GM06990 (cell line): ENCODE results near the gene FAH.
"Not testable (repeated sequence)": the region's sequence is repeated elsewhere in the genome, so short reads cannot be mapped to it uniquely, and the experiment has no call there.

ENCODE experiments used
- DNase-seq: peaks from one replicate; pipeline ENCODE4 v3.0.0-alpha.2; 2011; ENCODE audit not compliant: insufficient read length; ENCODE audit errors: extremely low read depth
- H3K27me3 ChIP-seq: replicated peaks from 2 replicates; pipeline ENCODE4 v1.6.0; 2011; ENCODE audit warnings: low read length; ENCODE audit not compliant: control insufficient read depth, insufficient read depth
- H3K36me3 ChIP-seq: 2 replicates; pipeline ENCODE4 v1.5.1; 2011; ENCODE audit warnings: low read length; ENCODE audit not compliant: control insufficient read depth, insufficient read depth
- H3K4me3 ChIP-seq: replicated peaks from 2 replicates; pipeline ENCODE4 v1.5.1; 2011; ENCODE audit warnings: low read depth, mild to moderate bottlenecking, control low read depth, low read length
- TF ChIP-seq, protein P1 (sequence below): IDR thresholded peaks from 2 replicates; pipeline ENCODE4 v1.5.1; 2011; ENCODE audit warnings: low read length, control low read depth, mild to moderate bottlenecking, inconsistent platforms; ENCODE audit not compliant: insufficient read depth, poor library complexity, severe bottlenecking

FAH gene

DNA sequence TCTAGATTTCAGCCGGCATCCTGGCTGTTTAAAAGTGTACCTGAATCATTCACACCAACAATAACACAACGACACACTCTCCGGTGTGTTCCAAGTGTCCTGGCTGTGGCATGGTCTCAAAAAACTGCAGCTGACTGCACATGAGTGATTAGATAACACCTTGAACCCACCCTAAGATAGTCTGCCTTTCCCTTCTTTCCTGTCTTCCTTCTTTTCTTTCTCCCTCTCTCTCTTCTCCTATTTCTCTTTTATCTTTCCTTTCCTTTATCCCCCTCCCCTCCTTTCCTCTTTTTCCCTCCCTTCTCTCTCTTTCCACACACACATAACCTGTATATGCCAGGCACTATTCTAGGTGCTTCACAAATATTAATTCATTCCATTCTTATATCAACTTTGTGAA, 1.2 kb upstream of the FAH start:
- TF ChIP-seq, protein P1, sequence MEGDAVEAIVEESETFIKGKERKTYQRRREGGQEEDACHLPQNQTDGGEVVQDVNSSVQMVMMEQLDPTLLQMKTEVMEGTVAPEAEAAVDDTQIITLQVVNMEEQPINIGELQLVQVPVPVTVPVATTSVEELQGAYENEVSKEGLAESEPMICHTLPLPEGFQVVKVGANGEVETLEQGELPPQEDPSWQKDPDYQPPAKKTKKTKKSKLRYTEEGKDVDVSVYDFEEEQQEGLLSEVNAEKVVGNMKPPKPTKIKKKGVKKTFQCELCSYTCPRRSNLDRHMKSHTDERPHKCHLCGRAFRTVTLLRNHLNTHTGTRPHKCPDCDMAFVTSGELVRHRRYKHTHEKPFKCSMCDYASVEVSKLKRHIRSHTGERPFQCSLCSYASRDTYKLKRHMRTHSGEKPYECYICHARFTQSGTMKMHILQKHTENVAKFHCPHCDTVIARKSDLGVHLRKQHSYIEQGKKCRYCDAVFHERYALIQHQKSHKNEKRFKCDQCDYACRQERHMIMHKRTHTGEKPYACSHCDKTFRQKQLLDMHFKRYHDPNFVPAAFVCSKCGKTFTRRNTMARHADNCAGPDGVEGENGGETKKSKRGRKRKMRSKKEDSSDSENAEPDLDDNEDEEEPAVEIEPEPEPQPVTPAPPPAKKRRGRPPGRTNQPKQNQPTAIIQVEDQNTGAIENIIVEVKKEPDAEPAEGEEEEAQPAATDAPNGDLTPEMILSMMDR, result no peak
- H3K36me3 ChIP-seq, result no peaks in the 10 kb centered on the region
- DNase-seq, result no peak
- H3K27me3 ChIP-seq, result no peaks in the 10 kb centered on the region
- no peak overlapping the region for H3K4me3 ChIP-seq

DNA sequence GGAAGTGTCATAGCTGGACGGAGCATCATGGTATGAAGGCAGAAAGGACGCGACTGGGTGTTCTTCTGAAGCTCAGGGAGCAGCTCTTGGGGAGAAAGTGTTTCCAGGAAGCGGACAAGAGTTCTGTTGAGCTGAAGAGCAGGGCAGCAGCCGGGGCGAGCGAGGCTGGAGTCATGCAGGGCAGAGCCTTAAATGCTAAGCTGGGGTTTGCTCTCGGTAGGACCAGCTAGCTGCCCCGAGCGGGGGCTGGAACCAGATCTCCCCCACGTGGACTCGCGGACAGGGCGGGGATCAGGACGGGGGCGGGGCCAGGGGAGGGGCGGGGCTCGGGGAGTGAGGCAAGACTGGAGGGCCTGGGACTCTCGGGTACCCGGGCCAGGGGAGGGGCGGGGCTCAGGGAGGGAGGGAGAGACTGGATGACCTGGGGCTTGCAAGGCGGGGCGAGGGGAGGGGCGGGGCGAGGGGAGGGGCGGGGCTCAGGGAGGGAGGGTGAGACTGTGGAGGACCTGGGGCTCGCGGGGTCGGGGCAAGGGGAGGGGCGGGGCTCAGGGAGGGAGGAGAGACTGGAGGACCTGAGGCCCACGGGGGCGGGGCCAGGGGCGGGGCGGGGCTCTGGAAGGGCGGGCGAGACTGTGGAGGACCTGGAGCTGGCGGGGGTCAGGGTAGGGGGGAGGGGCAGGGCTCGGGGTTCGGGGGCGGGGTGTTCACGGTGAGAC, 461 bp upstream of the FAH start:
- no peaks in the 10 kb centered on the region for H3K27me3 ChIP-seq
- TF ChIP-seq, protein P1, result no peak
- peak; percentile 91 for DNase-seq
- H3K36me3 ChIP-seq, result no peaks in the 10 kb centered on the region
- peak overlapping the region; percentile 85 for H3K4me3 ChIP-seq

DNA sequence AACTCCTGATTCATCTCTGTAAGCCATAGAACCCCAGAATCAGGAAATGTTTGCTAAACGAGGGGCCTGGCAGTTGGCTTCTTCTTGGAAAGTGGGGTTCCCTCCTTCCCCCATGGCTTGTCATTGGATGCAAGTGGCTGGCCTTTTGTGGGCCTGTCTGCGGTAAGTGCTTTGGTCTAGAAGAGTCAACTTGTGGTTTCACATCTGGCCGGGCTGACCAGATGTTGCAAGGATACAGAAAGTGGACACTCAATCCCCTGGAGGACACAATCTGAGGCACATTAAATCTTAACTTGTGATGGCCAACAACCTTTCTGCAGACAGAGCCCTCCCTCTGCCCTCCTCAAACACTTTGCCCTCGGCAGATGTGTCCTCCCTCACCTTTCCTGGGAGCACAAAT, 1.1 kb downstream of the FAH start:
- H3K4me3 ChIP-seq, result peak overlapping the region; percentile 85
- no peak for DNase-seq
- H3K27me3 ChIP-seq, result no peaks in the 10 kb centered on the region
- H3K36me3 ChIP-seq, result no peaks in the 10 kb centered on the region
- TF ChIP-seq, protein P1, result no peak

DNA sequence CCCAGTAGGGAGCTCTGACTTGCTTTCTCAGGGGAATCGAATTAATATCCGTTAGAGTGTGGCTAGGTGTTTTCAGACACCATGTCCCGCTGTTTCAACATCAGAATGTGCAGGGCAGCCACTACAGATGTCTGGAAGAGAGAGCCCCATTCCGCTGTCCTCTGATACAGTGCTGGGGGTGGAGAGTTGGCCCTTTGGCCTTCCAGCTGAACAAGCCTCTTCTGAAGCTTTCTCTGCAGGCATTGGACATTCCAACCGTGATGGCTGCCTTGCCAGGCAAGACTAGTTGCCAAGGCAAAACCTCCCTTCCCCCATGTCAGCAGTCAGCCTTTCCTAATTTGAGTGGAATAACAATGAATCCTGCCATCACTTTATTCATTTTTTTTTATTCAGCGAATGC, 1.5 kb downstream of the FAH start:
- Histone ChIP-seq H3K36me3 (no peaks in the 10 kb centered on the region), H3K4me3 (no peak overlapping the region), H3K27me3 (no peaks in the 10 kb centered on the region)
- TF ChIP-seq, protein P1, result no peak
- DNase-seq, result no peak

DNA sequence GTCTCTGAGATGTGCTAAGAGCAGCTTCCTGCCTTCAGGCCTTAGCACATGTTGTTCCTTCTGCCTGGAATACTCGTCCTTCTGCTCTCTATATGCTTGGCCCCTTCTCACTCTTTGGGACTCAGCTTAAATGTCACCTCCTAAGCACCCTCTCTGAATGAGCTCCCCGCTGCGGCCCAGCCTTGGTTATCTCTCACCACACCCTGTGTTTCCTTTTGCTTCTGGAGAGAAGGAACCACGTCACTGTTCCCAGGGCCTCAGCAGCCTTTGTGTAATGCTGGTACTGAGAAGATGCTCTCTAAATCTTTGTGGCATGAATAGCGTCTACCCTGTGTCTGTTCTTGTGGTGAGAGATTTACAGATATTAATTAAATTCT, 2.2 kb downstream of the FAH start:
- no peak for DNase-seq
- TF ChIP-seq, protein P1, result no peak
- Histone ChIP-seq H3K27me3 (no peaks in the 10 kb centered on the region), H3K36me3 (peaks cover 3% of the 10 kb centered on the region; the same call in 1 of the 2 replicates), H3K4me3 (no peak overlapping the region)

DNA sequence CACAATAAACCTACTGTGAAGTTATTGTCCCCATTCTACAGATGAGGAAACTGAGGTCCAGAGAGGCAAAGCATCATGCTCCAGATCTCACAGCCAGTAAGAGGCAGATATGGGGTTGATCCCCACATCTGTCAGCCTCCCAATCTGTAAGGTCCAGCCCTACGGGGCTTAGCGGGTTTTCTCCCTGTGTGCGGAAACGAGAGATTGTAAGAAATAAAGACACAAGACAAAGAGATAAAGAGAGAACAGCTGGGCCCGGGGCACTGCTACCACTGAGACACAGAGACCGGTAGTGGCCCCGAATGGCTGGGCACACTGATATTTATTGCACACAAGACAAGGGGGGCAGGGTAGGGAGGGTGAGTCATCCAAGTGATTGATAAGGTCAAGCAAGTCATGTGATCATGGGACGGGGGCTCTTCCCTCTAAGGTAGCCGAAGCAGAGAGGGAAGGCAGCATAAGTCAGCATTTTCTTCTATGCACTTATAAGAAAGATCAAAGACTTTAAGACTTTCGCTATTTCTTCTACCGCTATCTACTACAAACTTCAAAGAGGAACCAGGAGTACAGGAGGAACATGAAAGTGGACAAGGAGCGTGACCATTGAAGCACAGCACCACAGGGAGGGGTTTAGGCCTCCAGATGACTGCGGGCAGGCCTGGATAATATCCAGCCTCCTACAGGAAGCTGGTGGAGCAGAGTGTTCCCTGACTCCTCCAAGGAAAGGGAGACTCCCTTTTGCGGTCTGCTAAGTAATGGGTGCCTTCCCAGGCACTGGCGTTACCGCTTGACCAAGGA, 2.8 kb downstream of the FAH start:
- H3K36me3 ChIP-seq, H3K4me3 ChIP-seq, H3K27me3 ChIP-seq, DNase-seq: not testable (repeated sequence)
